NB4 (cell line): ENCODE measurements around the gene KAT7.

Experiments
- DNase-seq: peaks from one replicate; pipeline ENCODE4 v3.0.0; 2010; ENCODE audit warnings: low read depth
- H3K4me3 ChIP-seq: one replicate; pipeline ENCODE4 v1.5.1; 2011; ENCODE audit warnings: mild to moderate bottlenecking, low read depth, low read length, moderate library complexity
- MYC ChIP-seq: IDR thresholded peaks from 2 replicates; pipeline ENCODE4 v1.6.1; 2011; ENCODE audit warnings: low read depth, low read length
- POLR2A ChIP-seq: IDR thresholded peaks from 2 replicates; pipeline ENCODE4 v1.6.1; 2011; ENCODE audit warnings: mild to moderate bottlenecking; ENCODE audit not compliant: insufficient read length; ENCODE audit errors: extremely low read depth
- TF ChIP-seq, protein P1 (sequence below): IDR thresholded peaks from 2 replicates; pipeline ENCODE4 v1.6.1; 2011; ENCODE audit warnings: low read depth, low read length
- TF ChIP-seq, protein P2 (sequence below): IDR thresholded peaks from one replicate; pipeline ENCODE4 v1.5.1; 2012; ENCODE audit warnings: low read depth, low read length

The KAT7 gene

DNA sequence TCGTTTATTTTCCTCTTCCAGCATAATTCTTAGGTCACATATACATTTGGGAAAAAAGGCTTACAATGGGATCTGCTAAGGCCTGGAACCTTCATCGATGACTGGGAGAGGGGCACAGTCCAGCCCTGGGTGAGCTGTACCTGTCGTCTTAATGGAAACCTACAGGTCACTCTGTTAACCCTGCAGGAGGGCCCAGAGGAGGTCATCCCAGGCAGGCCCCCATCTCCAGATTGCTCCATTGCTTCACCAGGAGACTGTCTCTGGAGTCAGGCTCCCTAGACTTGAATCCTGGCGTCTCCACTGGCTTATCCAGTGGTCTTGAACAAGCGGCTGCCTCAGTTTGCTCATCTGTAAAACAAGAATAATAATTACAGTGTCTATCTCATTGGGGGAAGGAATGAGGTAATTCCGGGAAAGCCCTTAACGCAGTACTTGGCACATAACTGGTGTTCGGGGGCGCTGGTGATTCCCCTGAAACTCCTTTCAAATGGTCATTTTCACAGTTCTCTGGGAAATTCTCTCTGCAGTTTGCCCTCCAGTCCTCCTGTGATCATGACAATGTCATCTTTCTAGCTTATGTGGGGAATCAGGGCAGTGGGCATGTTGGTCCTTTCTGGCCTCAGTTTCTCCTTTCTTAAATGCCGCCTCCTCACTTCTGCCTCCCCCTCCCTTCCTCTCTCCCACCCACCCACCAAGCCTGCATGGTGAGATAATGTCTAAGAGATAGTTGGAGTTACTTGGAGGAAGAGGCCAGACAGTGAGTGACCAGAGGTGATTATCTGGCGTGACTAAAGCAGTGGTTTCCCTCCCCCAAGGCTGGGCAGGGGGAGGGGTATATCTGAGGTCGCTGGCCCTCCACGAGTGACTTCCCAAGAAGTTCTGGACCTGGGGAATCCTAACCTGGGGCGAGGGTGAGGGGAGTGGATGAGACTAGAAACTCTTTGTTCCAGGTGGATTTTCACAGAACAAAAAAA is 90.7 kb downstream of the KAT7 start:
- TF ChIP-seq MYC (no peak), POLR2A (no peak)
- TF ChIP-seq, protein P1, sequence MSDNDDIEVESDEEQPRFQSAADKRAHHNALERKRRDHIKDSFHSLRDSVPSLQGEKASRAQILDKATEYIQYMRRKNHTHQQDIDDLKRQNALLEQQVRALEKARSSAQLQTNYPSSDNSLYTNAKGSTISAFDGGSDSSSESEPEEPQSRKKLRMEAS: no peak
- TF ChIP-seq, protein P2, sequence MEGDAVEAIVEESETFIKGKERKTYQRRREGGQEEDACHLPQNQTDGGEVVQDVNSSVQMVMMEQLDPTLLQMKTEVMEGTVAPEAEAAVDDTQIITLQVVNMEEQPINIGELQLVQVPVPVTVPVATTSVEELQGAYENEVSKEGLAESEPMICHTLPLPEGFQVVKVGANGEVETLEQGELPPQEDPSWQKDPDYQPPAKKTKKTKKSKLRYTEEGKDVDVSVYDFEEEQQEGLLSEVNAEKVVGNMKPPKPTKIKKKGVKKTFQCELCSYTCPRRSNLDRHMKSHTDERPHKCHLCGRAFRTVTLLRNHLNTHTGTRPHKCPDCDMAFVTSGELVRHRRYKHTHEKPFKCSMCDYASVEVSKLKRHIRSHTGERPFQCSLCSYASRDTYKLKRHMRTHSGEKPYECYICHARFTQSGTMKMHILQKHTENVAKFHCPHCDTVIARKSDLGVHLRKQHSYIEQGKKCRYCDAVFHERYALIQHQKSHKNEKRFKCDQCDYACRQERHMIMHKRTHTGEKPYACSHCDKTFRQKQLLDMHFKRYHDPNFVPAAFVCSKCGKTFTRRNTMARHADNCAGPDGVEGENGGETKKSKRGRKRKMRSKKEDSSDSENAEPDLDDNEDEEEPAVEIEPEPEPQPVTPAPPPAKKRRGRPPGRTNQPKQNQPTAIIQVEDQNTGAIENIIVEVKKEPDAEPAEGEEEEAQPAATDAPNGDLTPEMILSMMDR: no peak
- no peak overlapping the region for H3K4me3 ChIP-seq
- no peak for DNase-seq

DNA sequence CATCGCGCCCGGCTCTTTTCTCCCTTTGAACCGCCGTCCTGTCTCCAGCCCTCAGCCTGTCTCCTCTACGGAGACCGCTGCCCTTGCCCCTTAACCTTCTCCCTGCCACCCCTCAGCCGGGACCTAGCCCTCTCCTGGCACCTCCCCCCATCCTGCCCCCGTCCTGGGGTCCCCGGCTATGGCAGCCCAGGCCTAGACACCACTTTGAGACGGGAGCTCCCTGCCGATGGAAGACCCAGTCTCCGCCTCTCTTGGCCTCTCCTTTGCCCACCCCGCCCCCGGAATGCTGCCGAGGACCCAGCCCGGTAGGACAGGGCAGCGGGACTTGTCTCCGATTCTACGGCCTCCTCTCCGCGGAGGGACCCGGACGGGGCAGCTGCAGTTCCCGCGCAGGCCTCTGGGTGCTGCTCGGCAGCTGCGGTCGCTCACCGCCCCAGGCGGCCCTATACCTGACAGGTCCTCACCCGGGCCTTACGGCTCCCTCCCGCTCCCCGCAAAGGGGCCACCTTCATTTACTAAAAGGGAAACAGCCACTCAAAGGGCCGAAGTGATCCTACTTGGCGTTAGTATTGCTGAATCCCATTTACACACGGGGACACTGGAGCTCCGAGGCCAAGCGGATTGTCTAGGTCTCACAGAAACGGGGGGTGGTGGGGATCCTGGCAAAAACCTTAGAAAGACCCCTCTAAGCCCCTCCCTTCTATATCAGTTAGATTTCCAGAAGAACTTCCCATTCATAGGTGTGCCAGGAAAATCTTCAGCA is 92.0 kb downstream of the KAT7 start:
- TF ChIP-seq MYC (no peak), POLR2A (no peak)
- TF ChIP-seq, protein P2: peak; percentile 92
- TF ChIP-seq, protein P1: no peak
- H3K4me3 ChIP-seq: no peak overlapping the region
- DNase-seq: peak; percentile 74

DNA sequence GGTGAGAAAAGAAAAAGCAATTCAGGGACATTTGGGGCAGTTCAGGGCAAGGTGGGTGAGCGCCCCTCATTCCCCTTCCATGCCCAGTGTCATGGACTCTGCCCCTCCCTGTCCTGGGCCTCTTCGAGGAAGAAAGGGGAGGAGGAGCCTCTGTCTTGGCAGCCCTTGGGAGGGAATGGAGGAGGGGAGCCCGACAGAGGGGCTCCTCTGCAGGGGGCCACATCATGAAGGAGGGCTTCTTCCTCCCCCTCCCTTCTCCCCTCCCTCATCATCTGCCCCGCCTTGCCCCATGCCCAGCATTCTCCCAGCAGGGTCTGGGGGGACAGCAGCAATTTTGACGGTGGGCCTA is 92.5 kb downstream of the KAT7 start:
- TF ChIP-seq POLR2A (no peak), MYC (no peak)
- TF ChIP-seq, protein P1: no peak
- TF ChIP-seq, protein P2: no peak
- H3K4me3 ChIP-seq: no peak overlapping the region
- no peak for DNase-seq

DNA sequence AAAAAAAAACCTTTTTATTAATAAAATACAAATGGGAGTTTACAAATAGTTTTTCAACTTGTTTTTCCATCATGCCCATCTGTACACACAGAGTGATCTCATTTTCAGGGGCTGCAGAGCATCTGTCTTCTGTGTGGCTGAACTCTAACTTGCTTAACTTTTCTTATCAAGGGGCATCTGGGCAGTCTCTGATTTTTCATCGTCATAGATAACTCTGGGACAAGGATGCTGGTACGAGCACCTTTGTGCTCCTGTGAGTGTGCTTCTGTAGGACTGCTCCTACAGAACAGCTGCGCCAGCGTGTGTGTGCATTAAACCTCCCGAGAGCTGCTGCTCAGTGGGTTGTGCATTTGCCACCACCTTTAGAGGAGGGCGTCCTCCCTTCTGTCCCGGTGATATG is 94.0 kb downstream of the KAT7 start:
- TF ChIP-seq, protein P1: no peak
- TF ChIP-seq POLR2A (no peak), MYC (no peak)
- TF ChIP-seq, protein P2: no peak
- DNase-seq: no peak
- no peak overlapping the region for H3K4me3 ChIP-seq
